Karpas-422 (cell line): Measurements from ENCODE around the gene EXOSC7. TPM values are rescaled to one million over a fixed set of nuclear protein-coding genes. Genes with fewer than 3 reads are reported as not detected.

Experiments used
- DNase-seq: peaks from one replicate; pipeline ENCODE4 v3.0.0-alpha.2; 2015
- H2AFZ ChIP-seq: fragments of 200-600 bp; sonication (generic); 2 replicates; pipeline ENCODE4 v1.6.1; 2014; ENCODE audit warnings: antibody characterized with exemption, low read length, mixed read lengths
- H3K27ac ChIP-seq: fragments of 200-600 bp; sonication (generic); 2 replicates; pipeline ENCODE4 v1.5.1; 2014; ENCODE audit warnings: mild to moderate bottlenecking, low read length, moderate library complexity
- H3K27me3 ChIP-seq: fragments of 200-600 bp; sonication (generic); 2 replicates; pipeline ENCODE4 v1.6.1; 2014; ENCODE audit warnings: low read length, mixed read lengths
- H3K36me3 ChIP-seq: fragments of 200-600 bp; sonication (generic); 2 replicates; pipeline ENCODE4 v1.6.1; 2014; ENCODE audit warnings: low read length, mixed read lengths; ENCODE audit not compliant: insufficient read depth
- H3K4me1 ChIP-seq: fragments of 200-600 bp; sonication (generic); 2 replicates; pipeline ENCODE4 v1.6.1; 2014; ENCODE audit warnings: mild to moderate bottlenecking, low read length, mixed read lengths
- H3K4me2 ChIP-seq: fragments of 200-600 bp; sonication (generic); 2 replicates; pipeline ENCODE4 v1.6.1; 2014; ENCODE audit warnings: low read length, low read depth, mild to moderate bottlenecking; ENCODE audit not compliant: poor library complexity, severe bottlenecking
- H3K4me3 ChIP-seq: fragments of 200-600 bp; sonication (generic); 2 replicates; pipeline ENCODE4 v1.5.1; 2014; ENCODE audit warnings: mild to moderate bottlenecking, antibody characterized with exemption, low read length, mixed read lengths
- H3K79me2 ChIP-seq: fragments of 200-600 bp; sonication (generic); 2 replicates; pipeline ENCODE4 v1.6.1; 2014; ENCODE audit warnings: mild to moderate bottlenecking, low read length, mixed read lengths
- H3K9ac ChIP-seq: fragments of 200-600 bp; sonication (generic); 2 replicates; pipeline ENCODE4 v1.6.0; 2014; ENCODE audit warnings: low read length
- H3K9me2 ChIP-seq: fragments of 200-600 bp; sonication (generic), shearing (Covaris generic); replicated peaks from 2 replicates; pipeline ENCODE4 v1.6.0; 2014; ENCODE audit warnings: mild to moderate bottlenecking, low read length, moderate library complexity; ENCODE audit not compliant: insufficient read depth
- H3K9me3 ChIP-seq: fragments of 300-700, 200-600 bp; sonication (generic); 2 replicates; pipeline ENCODE4 v1.6.1; 2014; ENCODE audit warnings: low read length, mixed read lengths
- H4K20me1 ChIP-seq: fragments of 200-600 bp; sonication (generic); 2 replicates; pipeline ENCODE4 v1.6.1; 2014; ENCODE audit warnings: mild to moderate bottlenecking, antibody characterized with exemption, low read length, low read depth; ENCODE audit not compliant: insufficient read depth
- total RNA-seq: library from RNA; depleted of rRNA; stranded (reverse); fragments of >200 nt; shearing (Covaris generic); gene quantifications from 2 replicates; pipeline ENCODE4 v1.2.3, GENCODE V29; 2014; ENCODE audit warnings: low replicate concordance

EXOSC7 gene
- total RNA-seq, 1 experiment from 2014 or later: 67.1 TPM

DNA sequence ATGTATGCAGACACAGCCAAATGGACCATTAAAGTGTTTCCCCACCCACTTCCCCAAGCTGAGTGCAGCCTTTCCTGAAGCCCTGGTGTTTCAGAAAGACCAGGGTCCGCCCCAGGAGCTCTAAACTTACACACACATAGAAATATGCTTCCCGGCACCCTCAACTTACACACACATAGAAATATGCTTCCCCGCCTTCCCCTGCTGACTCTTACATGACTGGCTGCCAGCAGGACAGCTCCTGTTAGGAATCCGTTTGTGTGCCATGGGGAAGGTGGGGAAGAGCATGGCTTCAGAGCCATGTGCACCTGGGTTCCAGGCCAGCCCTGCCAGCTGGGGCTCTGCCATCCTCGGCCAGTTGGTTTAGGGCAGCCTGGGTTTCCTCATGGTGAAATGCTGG, 53.6 kb downstream of the EXOSC7 start:
- Histone ChIP-seq H3K27ac (no peak overlapping the region), H3K9me3 (no peaks in the 10 kb centered on the region), H3K4me2 (no peak overlapping the region), H3K4me1 (peaks cover 2% of the 10 kb centered on the region), H4K20me1 (no peaks in the 10 kb centered on the region), H2AFZ (no peak overlapping the region), H3K27me3 (no peaks in the 10 kb centered on the region), H3K9ac (no peak overlapping the region), H3K9me2 (no peaks in the 10 kb centered on the region), H3K79me2 (no peaks in the 10 kb centered on the region), H3K4me3 (no peak overlapping the region), H3K36me3 (no peaks in the 10 kb centered on the region)
- DNase-seq: no peak

DNA sequence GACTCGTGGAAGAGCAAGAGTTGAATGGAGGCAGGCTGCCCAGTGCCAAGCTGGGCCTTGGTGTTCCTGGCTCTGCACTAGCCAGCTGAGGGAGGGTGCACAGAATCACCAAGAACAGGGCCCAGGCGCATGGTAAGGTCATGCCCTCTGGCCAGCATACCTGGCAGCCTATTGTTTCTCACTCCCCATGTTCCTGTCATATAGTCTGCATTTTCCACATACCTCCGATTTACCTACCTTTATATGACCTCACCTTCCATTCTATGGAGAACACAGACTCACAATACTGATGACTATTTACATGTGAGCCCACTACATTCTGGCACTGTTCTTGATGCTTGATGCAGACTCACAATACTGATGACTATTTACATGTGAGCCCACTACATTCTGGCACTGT, 55.5 kb downstream of the EXOSC7 start:
- H3K36me3 ChIP-seq: no peaks in the 10 kb centered on the region
- no peak overlapping the region for H2AFZ ChIP-seq
- no peak overlapping the region for H3K9ac ChIP-seq
- H3K4me3 ChIP-seq: no peak overlapping the region
- no peaks in the 10 kb centered on the region for H3K27me3 ChIP-seq
- peaks cover 7% of the 10 kb centered on the region for H3K4me1 ChIP-seq
- H3K27ac ChIP-seq: no peak overlapping the region
- H4K20me1 ChIP-seq: no peaks in the 10 kb centered on the region
- no peaks in the 10 kb centered on the region for H3K9me3 ChIP-seq
- no peak for DNase-seq
- H3K79me2 ChIP-seq: no peaks in the 10 kb centered on the region
- no peak overlapping the region for H3K4me2 ChIP-seq
- no peaks in the 10 kb centered on the region for H3K9me2 ChIP-seq

DNA sequence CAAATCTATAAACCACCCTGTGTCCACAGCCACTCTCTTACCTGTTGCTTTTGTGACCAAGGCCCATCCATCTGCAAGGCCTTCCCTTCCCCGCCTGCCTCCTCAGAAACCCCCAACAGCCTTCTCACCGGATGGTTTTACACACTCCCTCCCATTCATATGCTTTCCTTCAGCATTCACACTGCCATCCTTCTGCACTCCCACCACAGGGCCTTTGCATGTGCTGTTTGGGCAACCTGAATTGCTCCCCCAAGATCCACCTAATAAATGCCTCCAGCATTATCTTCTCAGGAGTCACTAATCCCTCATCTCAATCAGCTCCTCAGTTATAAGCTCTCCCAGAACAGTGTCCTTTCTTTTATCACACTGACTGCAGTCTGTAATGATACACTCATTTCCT, 56.1 kb downstream of the EXOSC7 start:
- H3K36me3 ChIP-seq: no peaks in the 10 kb centered on the region
- no peak overlapping the region for H3K27ac ChIP-seq
- no peaks in the 10 kb centered on the region for H3K27me3 ChIP-seq
- H3K9ac ChIP-seq: no peak overlapping the region
- no peaks in the 10 kb centered on the region for H4K20me1 ChIP-seq
- no peak overlapping the region for H2AFZ ChIP-seq
- peaks cover 8% of the 10 kb centered on the region for H3K4me1 ChIP-seq
- no peaks in the 10 kb centered on the region for H3K9me2 ChIP-seq
- DNase-seq: no peak
- H3K4me3 ChIP-seq: no peak overlapping the region
- H3K79me2 ChIP-seq: no peaks in the 10 kb centered on the region
- H3K4me2 ChIP-seq: no peak overlapping the region
- no peaks in the 10 kb centered on the region for H3K9me3 ChIP-seq

DNA sequence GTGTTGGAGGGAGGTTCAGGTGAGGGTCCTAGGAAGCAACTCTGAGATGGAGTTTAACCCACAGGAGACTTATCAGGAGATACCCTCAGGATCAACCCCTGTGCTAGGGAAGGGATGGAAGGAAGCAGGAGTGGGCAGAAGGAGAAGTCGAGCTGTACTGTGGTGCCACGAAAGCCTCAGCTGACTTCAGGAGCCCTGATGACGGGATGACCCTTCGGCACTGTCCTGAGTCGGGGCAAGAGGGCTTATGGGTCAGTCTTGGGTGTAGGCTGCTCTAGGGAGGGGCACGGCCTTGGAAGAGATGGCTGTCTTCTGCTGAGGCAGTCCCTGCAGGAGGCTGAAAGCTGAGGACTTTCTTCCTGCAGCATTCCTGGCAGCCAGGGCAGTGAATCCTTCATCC, 57.7 kb downstream of the EXOSC7 start:
- Histone ChIP-seq H3K9ac (no peak overlapping the region), H3K4me2 (no peak overlapping the region), H3K79me2 (no peaks in the 10 kb centered on the region), H3K27ac (no peak overlapping the region), H3K9me3 (no peaks in the 10 kb centered on the region), H3K27me3 (no peaks in the 10 kb centered on the region), H2AFZ (no peak overlapping the region), H3K36me3 (no peaks in the 10 kb centered on the region), H3K4me3 (no peak overlapping the region), H3K9me2 (no peaks in the 10 kb centered on the region), H4K20me1 (no peaks in the 10 kb centered on the region), H3K4me1 (peaks cover 10% of the 10 kb centered on the region)
- DNase-seq: no peak

DNA sequence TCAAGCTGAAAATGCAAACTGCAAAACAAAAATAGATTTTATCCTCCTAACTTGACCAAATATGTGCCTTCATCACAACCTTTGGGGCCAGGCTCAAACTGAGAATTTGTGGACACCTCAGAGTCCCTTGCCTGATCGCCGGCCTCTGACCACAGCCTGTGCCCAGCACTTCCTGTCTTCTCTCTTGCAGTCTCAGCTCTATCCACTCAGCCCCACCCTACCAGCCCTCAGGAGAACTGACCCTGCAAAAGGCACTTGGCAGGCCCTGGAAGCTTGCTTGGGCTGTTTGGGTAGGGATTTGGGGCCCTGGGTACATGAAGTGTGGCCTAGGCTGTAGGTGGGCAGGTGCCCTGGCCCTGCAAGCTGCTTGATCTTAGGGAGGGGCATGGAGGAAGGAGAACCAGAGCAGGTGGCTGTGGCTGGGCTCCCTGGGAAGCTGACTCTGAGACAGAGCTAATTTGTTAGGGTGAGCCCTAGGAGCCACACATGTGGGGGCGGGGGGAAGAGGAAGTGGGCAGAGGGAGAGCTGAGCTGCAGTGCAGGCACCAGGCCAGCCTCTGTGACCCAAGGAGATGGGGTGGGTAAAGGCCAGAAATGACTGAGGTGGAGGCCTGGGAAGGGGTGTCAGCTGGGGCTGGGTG, 58.7 kb downstream of the EXOSC7 start:
- Histone ChIP-seq H3K4me3 (no peak overlapping the region), H3K79me2 (no peaks in the 10 kb centered on the region), H4K20me1 (no peaks in the 10 kb centered on the region), H3K36me3 (no peaks in the 10 kb centered on the region), H3K4me2 (no peak overlapping the region), H3K4me1 (peaks cover 10% of the 10 kb centered on the region), H3K27ac (no peak overlapping the region), H3K9me3 (no peaks in the 10 kb centered on the region), H2AFZ (no peak overlapping the region), H3K27me3 (no peaks in the 10 kb centered on the region), H3K9me2 (no peaks in the 10 kb centered on the region), H3K9ac (no peak overlapping the region; the same call in 1 of the 2 replicates)
- peak; percentile 55 for DNase-seq

DNA sequence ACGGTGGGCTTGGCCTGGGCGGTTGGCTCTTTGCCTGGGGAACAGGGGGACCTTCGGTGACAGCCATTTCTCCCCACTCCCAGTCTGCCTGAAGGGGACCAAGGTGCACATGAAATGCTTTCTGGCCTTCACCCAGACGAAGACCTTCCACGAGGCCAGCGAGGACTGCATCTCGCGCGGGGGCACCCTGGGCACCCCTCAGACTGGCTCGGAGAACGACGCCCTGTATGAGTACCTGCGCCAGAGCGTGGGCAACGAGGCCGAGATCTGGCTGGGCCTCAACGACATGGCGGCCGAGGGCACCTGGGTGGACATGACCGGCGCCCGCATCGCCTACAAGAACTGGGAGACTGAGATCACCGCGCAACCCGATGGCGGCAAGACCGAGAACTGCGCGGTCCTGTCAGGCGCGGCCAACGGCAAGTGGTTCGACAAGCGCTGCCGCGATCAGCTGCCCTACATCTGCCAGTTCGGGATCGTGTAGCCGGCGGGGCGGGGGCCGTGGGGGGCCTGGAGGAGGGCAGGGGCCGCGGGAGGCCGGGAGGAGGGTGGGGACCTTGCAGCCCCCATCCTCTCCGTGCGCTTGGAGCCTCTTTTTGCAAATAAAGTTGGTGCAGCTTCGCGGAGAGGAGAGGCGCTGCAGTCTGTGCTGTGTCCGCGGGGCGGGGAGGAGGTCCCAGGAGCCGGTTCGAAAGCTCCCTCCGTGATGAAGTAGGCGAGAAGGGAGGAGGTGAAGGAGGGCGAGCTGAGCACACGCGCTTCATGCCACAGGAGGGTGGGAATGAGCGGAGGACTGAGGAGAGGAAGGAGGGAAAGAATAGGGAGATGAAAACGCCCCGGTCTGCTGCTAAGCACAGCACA, 59.6 kb downstream of the EXOSC7 start:
- no peak overlapping the region for H3K27ac ChIP-seq
- H3K4me2 ChIP-seq: no peak overlapping the region
- no peaks in the 10 kb centered on the region for H3K27me3 ChIP-seq
- H3K4me3 ChIP-seq: no peak overlapping the region
- peaks cover 16% of the 10 kb centered on the region for H3K4me1 ChIP-seq
- H2AFZ ChIP-seq: no peak overlapping the region
- H3K79me2 ChIP-seq: no peaks in the 10 kb centered on the region
- H3K9ac ChIP-seq: no peak overlapping the region
- H3K9me2 ChIP-seq: no peaks in the 10 kb centered on the region
- H3K36me3 ChIP-seq: no peaks in the 10 kb centered on the region
- H4K20me1 ChIP-seq: no peaks in the 10 kb centered on the region
- H3K9me3 ChIP-seq: no peaks in the 10 kb centered on the region
- DNase-seq: no peak

DNA sequence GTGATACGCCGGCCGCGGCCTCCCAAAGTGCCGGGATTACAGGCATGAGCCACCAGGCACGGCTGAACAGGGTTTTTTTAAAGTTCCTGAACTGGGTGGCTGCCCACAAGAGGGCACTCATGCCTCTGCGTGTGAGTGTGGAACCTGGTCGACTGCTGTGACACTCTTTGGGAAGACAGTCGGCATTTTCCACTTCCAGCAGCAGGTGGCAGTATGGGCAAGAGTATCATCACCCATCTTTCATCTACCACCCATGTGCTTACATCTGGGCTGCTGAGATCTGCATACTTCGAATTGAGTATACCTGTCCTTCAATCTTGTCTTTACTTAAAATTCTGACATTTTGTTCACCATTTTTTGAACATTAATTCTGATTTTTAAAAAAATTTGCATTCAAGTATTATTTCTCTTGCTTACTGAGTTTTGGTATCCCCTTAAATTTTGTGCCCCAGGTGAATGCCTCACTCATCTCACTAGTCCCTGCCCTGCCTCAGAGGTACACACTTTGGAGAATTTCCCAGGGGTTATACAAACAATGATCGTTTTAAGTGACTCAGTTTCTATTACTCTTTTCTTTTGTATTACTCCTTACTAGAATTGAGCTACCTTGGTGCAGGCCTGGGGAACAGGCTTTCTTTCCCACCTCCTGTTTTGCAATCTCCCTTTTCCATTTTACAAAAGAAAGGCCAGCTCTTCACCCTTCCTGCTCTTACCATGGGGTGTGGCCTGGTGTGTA, 61.8 kb downstream of the EXOSC7 start:
- Histone ChIP-seq H3K4me1 (peaks cover 31% of the 10 kb centered on the region), H3K9me2 (no peaks in the 10 kb centered on the region), H3K36me3 (no peaks in the 10 kb centered on the region), H3K27me3 (no peaks in the 10 kb centered on the region), H3K4me3 (no peak overlapping the region; the same call in 1 of the 2 replicates), H3K9me3 (no peaks in the 10 kb centered on the region), H3K79me2 (no peaks in the 10 kb centered on the region), H3K4me2 (peak overlapping the region; percentile 57), H4K20me1 (no peaks in the 10 kb centered on the region), H2AFZ (no peak overlapping the region), H3K27ac (no peak overlapping the region), H3K9ac (no peak overlapping the region; the same call in 1 of the 2 replicates)
- DNase-seq: peak; percentile 96

DNA sequence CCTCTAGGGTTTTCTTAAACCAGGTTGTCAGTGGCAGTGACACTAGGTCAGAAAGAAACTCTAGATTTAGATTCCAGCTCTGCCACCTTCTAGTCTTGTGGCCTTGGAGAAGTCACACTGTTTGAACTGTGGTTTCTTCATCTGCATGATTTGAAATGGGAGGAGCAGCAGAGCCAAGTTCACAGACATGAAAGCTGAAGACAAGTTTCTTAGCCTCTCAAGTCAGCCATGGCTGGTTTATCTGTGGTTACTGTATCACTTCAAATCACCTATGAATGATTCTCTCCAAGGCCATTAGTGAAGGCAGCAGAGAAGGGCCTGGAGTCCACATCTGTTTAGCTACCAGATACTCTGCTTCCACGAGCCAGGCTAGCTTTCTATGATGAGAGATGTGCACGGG, 65.6 kb downstream of the EXOSC7 start:
- Histone ChIP-seq H2AFZ (no peak overlapping the region), H3K79me2 (no peaks in the 10 kb centered on the region), H3K9me2 (no peaks in the 10 kb centered on the region), H3K27ac (no peak overlapping the region), H3K4me1 (peaks cover 24% of the 10 kb centered on the region), H3K4me3 (no peak overlapping the region), H4K20me1 (no peaks in the 10 kb centered on the region), H3K36me3 (no peaks in the 10 kb centered on the region), H3K9me3 (no peaks in the 10 kb centered on the region), H3K4me2 (no peak overlapping the region), H3K9ac (no peak overlapping the region), H3K27me3 (no peaks in the 10 kb centered on the region)
- no peak for DNase-seq
